ENCODE results near the gene NPFF.
"Not testable (repeated sequence)": the region's sequence is repeated elsewhere in the genome, so short reads cannot be mapped to it uniquely, and the experiment has no call there.

Gene NPFF

GRCh38 chr12:53495903-53496751 is 11.2 kb downstream of the NPFF start:
- no peak for DNase-seq (ENCODE audit: low spot score)

GRCh38 chr12:53493610-53494391 is 13.5 kb downstream of the NPFF start:
- no peak for DNase-seq (ENCODE audit: low spot score)

- peak; percentile 86 for DNase-seq (ENCODE audit: low spot score)
Measured at GRCh38 chr12:53492830-53493609, 14.3 kb downstream of the NPFF start.

GRCh38 chr12:53492188-53492587 is 15.1 kb downstream of the NPFF start:
- no peak for DNase-seq (ENCODE audit: low spot score)

- no peak for DNase-seq (ENCODE audit: low spot score)
Measured at GRCh38 chr12:53489242-53489864, 17.9 kb downstream of the NPFF start.

- DNase-seq (ENCODE audit: low spot score), result no peak
Measured at GRCh38 chr12:53486736-53487487, 20.4 kb downstream of the NPFF start.

- no peak for DNase-seq (ENCODE audit: low spot score)
Measured at GRCh38 chr12:53485955-53486735, 21.1 kb downstream of the NPFF start.

- no peak for DNase-seq (ENCODE audit: low spot score)
Measured at GRCh38 chr12:53484686-53485575, 22.4 kb downstream of the NPFF start.

GRCh38 chr12:53483979-53484377 is 23.3 kb downstream of the NPFF start:
- DNase-seq (ENCODE audit: low spot score), result no peak

- DNase-seq (ENCODE audit: low spot score), result no peak
Measured at GRCh38 chr12:53483225-53483978, 23.9 kb downstream of the NPFF start.

GRCh38 chr12:53482626-53483168 is 24.6 kb downstream of the NPFF start:
- DNase-seq (ENCODE audit: low spot score), result no peak

GRCh38 chr12:53481939-53482586 is 25.2 kb downstream of the NPFF start:
- no peak for DNase-seq (ENCODE audit: low spot score)

GRCh38 chr12:53481458-53481857 is 25.8 kb downstream of the NPFF start:
- DNase-seq (ENCODE audit: low spot score), result not testable (repeated sequence)

- no peak for DNase-seq (ENCODE audit: low spot score)
Measured at GRCh38 chr12:53480491-53481442, 26.5 kb downstream of the NPFF start.

GRCh38 chr12:53479331-53479730 is 28.0 kb downstream of the NPFF start:
- no peak for DNase-seq (ENCODE audit: low spot score)

GRCh38 chr12:53478865-53479264 is 28.4 kb downstream of the NPFF start:
- DNase-seq (ENCODE audit: low spot score), result no peak

GRCh38 chr12:53476769-53477209 is 30.5 kb downstream of the NPFF start:
- no peak for DNase-seq (ENCODE audit: low spot score)
